Measurements from ENCODE around the gene PDHB.

The PDHB gene

GRCh38 chr3:58408906-58409305 lies 24.7 kb downstream of the PDHB start:
- in situ Hi-C loops (cut with HindIII; ENCODE audit: low sequenced_read_pairs): loop anchor here (25.0 kb wide), 1 partner anchor 222 kb away; no protein-coding TSS in a partner anchor

GRCh38 chr3:58404396-58404795 lies 29.2 kb downstream of the PDHB start:
- in situ Hi-C loops (cut with HindIII; ENCODE audit: low sequenced_read_pairs): loop anchor here (25.0 kb wide), 1 partner anchor 217 kb away; no protein-coding TSS in a partner anchor

GRCh38 chr3:58403513-58404109 lies 30.0 kb downstream of the PDHB start:
- in situ Hi-C loops (cut with HindIII; ENCODE audit: low sequenced_read_pairs): loop anchor here (25.0 kb wide), 1 partner anchor 216 kb away; no protein-coding TSS in a partner anchor

GRCh38 chr3:58398669-58399333 lies 34.8 kb downstream of the PDHB start:
- in situ Hi-C loops (cut with HindIII; ENCODE audit: low sequenced_read_pairs): no loop called here

- in situ Hi-C loops (cut with HindIII; ENCODE audit: low sequenced_read_pairs): no loop called here
Observed at GRCh38 chr3:58394339-58394738, 39.3 kb downstream of the PDHB start.

GRCh38 chr3:58392181-58392580 lies 41.5 kb downstream of the PDHB start:
- in situ Hi-C loops (cut with HindIII; ENCODE audit: low sequenced_read_pairs): no loop called here

- in situ Hi-C loops (cut with HindIII; ENCODE audit: low sequenced_read_pairs): no loop called here
Observed at GRCh38 chr3:58391156-58391865, 42.3 kb downstream of the PDHB start.

- in situ Hi-C loops (cut with HindIII; ENCODE audit: low sequenced_read_pairs): no loop called here
Observed at GRCh38 chr3:58388550-58389091, 45.0 kb downstream of the PDHB start.

GRCh38 chr3:58387650-58388546 lies 45.7 kb downstream of the PDHB start:
- in situ Hi-C loops (cut with HindIII; ENCODE audit: low sequenced_read_pairs): no loop called here

- in situ Hi-C loops (cut with HindIII; ENCODE audit: low sequenced_read_pairs): no loop called here
Observed at GRCh38 chr3:58386626-58387365, 46.8 kb downstream of the PDHB start.

- in situ Hi-C loops (cut with HindIII; ENCODE audit: low sequenced_read_pairs): loop anchor here (5.0 kb wide), 1 partner anchor 47 kb away; no protein-coding TSS in a partner anchor
Observed at GRCh38 chr3:58384381-58385090, 49.1 kb downstream of the PDHB start.

GRCh38 chr3:58383904-58384303 lies 49.7 kb downstream of the PDHB start:
- in situ Hi-C loops (cut with HindIII; ENCODE audit: low sequenced_read_pairs): loop anchor here (5.0 kb wide), 1 partner anchor 47 kb away; no protein-coding TSS in a partner anchor

GRCh38 chr3:58383476-58383875 lies 50.2 kb downstream of the PDHB start:
- in situ Hi-C loops (cut with HindIII; ENCODE audit: low sequenced_read_pairs): loop anchor here (5.0 kb wide), 1 partner anchor 46 kb away; no protein-coding TSS in a partner anchor

GRCh38 chr3:58379351-58380073 lies 54.1 kb downstream of the PDHB start:
- in situ Hi-C loops (cut with HindIII; ENCODE audit: low sequenced_read_pairs): loop anchor here (5.0 kb wide), 1 partner anchor 42 kb away; no protein-coding TSS in a partner anchor

- in situ Hi-C loops (cut with HindIII; ENCODE audit: low sequenced_read_pairs): no loop called here
Observed at GRCh38 chr3:58377750-58378149, 55.9 kb downstream of the PDHB start.
